HUES48 (cell line): ENCODE results near the gene ABCA7.

Experiments used
- H3K27ac ChIP-seq: one replicate; pipeline ENCODE4 v1.7.0; 2013; ENCODE audit warnings: low read depth, low read length, inconsistent platforms
- H3K27me3 ChIP-seq: 2 replicates; pipeline ENCODE4 v1.6.1; 2013; ENCODE audit warnings: mild to moderate bottlenecking, low read length; ENCODE audit not compliant: control insufficient read depth, insufficient read depth
- H3K36me3 ChIP-seq: 2 replicates; pipeline ENCODE4 v1.6.1; 2013; ENCODE audit warnings: low read length; ENCODE audit not compliant: control insufficient read depth, insufficient read depth
- H3K4me1 ChIP-seq: 2 replicates; pipeline ENCODE4 v1.6.1; 2013; ENCODE audit warnings: mild to moderate bottlenecking, low read length; ENCODE audit not compliant: control insufficient read depth, insufficient read depth
- H3K4me3 ChIP-seq: 2 replicates; pipeline ENCODE4 v1.5.1; 2013; ENCODE audit warnings: mild to moderate bottlenecking, low read depth, low read length
- H3K9ac ChIP-seq: 2 replicates; pipeline ENCODE4 v1.6.1; 2013; ENCODE audit warnings: mild to moderate bottlenecking, low read depth, low read length, moderate library complexity
- H3K9me3 ChIP-seq: 2 replicates; pipeline ENCODE4 v1.6.1; 2013; ENCODE audit warnings: low read length; ENCODE audit not compliant: control insufficient read depth, insufficient read depth

ABCA7 gene

GRCh38 chr19:1032264-1032867 is 7.5 kb upstream of the ABCA7 start:
- Histone ChIP-seq H3K4me3 (no peak overlapping the region), H3K9ac (no peak overlapping the region), H3K9me3 (no peaks in the 10 kb centered on the region), H3K36me3 (peaks cover 59% of the 10 kb centered on the region), H3K4me1 (no peaks in the 10 kb centered on the region), H3K27me3 (no peaks in the 10 kb centered on the region), H3K27ac (no peak overlapping the region)

GRCh38 chr19:1035998-1036621 is 3.8 kb upstream of the ABCA7 start:
- H3K27me3 ChIP-seq, result no peaks in the 10 kb centered on the region
- H3K4me3 ChIP-seq, result no peak overlapping the region
- no peaks in the 10 kb centered on the region for H3K9me3 ChIP-seq
- peaks cover 57% of the 10 kb centered on the region for H3K36me3 ChIP-seq
- no peak overlapping the region for H3K9ac ChIP-seq
- H3K4me1 ChIP-seq, result 0 out of 2 replicates have a peak, but pooled peaks cover 6% of the 10 kb centered on the region
- no peak overlapping the region for H3K27ac ChIP-seq

DNA sequence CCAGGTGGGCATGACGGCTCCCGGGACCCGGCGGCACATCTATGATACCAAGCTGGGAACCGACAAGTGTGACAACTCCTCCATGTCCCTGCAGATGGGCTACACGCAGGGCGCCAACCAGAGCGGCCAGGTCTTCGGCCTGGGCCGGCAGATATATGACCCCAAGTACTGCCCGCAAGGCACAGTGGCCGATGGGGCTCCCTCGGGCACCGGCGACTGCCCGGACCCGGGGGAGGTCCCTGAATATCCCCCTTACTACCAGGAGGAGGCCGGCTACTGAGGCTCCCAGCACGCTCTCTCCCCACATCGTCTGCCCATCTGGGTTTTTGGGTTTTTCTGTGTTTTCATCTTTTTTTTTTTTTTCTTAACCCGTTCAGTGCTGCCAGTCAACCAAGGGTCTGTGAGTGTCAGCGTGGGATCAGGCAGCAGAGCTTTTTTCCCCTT is 2.3 kb upstream of the ABCA7 start:
- no peaks in the 10 kb centered on the region for H3K27me3 ChIP-seq
- 0 out of 2 replicates have a peak, but pooled peaks cover 6% of the 10 kb centered on the region for H3K4me1 ChIP-seq
- no peaks in the 10 kb centered on the region for H3K9me3 ChIP-seq
- no peak overlapping the region for H3K4me3 ChIP-seq
- no peak overlapping the region for H3K9ac ChIP-seq
- H3K36me3 ChIP-seq, result peaks cover 44% of the 10 kb centered on the region
- H3K27ac ChIP-seq, result no peak overlapping the region

- 0 out of 2 replicates have a peak, but pooled peaks cover 6% of the 10 kb centered on the region for H3K4me1 ChIP-seq
- H3K27ac ChIP-seq, result peak overlapping the region; percentile 72
- no peaks in the 10 kb centered on the region for H3K27me3 ChIP-seq
- peak overlapping the region; percentile 5; the same call in 1 of the 2 replicates for H3K9ac ChIP-seq
- no peaks in the 10 kb centered on the region for H3K9me3 ChIP-seq
- peaks cover 36% of the 10 kb centered on the region for H3K36me3 ChIP-seq
- peak overlapping the region; percentile 34; the same call in 1 of the 2 replicates for H3K4me3 ChIP-seq
Measured at GRCh38 chr19:1038978-1039645, 795 bp upstream of the ABCA7 start.

DNA sequence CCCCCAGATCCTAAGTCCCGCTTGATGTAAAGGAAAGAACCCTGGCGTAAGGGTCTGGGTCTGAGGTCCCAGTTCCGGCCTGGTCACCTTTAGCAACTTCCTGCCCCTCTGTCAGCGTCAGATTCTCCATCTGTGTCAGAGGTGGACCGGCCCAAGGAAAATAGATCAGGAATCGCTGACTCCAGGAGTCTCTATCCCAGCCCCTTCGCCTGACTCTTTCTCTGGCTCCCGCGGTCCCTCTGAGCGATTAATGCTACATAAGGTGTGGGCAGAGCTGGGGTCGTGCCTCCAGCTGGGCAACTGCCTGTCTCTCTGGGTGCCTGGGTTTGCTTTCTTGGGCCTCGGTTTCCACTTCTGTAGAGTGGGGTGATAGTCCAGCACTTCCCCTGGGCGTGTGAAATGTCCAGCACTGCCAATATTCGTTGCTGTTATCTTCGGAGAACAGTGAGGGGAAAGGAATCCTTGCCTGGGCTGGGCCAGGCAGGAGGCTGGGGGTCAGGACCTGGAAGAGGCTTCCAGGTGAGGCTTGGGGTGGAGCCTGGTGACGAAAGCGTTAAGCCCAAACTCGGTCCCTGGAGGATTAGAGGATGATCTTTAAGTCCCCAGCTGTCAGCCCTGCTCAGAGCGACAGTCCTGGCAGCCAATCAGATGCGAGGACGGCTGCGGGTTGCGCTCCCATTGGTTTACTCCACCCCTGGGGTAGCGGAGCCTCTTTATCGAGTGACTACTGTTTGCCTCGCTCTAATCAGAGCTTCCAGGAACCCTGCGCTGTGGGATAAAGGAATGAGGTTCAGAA is 767 bp downstream of the ABCA7 start:
- Histone ChIP-seq H3K27ac (peak overlapping the region; percentile 69), H3K4me1 (0 out of 2 replicates have a peak, but pooled peaks cover 6% of the 10 kb centered on the region), H3K27me3 (no peaks in the 10 kb centered on the region), H3K4me3 (peak overlapping the region; percentile 74), H3K9ac (peak overlapping the region; percentile 48), H3K9me3 (no peaks in the 10 kb centered on the region), H3K36me3 (peaks cover 30% of the 10 kb centered on the region)

DNA sequence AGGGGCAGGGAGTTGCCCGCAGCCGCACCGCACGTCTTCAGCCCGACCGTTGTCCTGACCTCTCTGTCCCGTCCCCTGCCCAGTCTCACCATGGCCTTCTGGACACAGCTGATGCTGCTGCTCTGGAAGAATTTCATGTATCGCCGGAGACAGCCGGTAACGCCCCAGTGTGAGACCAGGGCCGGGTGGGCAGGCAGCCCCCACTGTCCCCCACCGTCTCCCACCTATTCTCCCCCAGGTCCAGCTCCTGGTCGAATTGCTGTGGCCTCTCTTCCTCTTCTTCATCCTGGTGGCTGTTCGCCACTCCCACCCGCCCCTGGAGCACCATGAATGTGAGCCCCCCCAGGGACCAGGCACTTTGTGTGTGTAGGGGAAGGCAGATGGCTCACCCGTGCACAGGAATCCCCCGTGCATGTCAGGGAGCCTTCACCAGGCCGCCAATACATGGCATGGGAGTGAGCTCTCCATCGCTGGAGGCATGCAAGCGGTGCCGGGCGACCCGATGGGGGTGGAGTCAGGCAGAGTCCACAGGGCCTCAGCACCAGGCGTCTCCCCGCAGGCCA is 1.4 kb downstream of the ABCA7 start:
- Histone ChIP-seq H3K9ac (no peak overlapping the region), H3K9me3 (no peaks in the 10 kb centered on the region), H3K27ac (no peak overlapping the region)

GRCh38 chr19:1041835-1042685 is 2.2 kb downstream of the ABCA7 start:
- H3K27me3 ChIP-seq, result no peaks in the 10 kb centered on the region
- H3K36me3 ChIP-seq, result peaks cover 18% of the 10 kb centered on the region
- no peak overlapping the region for H3K9ac ChIP-seq
- no peak overlapping the region for H3K4me3 ChIP-seq
- H3K9me3 ChIP-seq, result no peaks in the 10 kb centered on the region
- H3K4me1 ChIP-seq, result 0 out of 2 replicates have a peak, but pooled peaks cover 6% of the 10 kb centered on the region
- no peak overlapping the region for H3K27ac ChIP-seq

More for the DNA sequence above, 1.4 kb downstream of the ABCA7 start:
- Histone ChIP-seq H3K36me3 (peaks cover 23% of the 10 kb centered on the region), H3K4me3 (peak overlapping the region; percentile 74; the same call in 1 of the 2 replicates), H3K27me3 (no peaks in the 10 kb centered on the region), H3K4me1 (0 out of 2 replicates have a peak, but pooled peaks cover 6% of the 10 kb centered on the region)

DNA sequence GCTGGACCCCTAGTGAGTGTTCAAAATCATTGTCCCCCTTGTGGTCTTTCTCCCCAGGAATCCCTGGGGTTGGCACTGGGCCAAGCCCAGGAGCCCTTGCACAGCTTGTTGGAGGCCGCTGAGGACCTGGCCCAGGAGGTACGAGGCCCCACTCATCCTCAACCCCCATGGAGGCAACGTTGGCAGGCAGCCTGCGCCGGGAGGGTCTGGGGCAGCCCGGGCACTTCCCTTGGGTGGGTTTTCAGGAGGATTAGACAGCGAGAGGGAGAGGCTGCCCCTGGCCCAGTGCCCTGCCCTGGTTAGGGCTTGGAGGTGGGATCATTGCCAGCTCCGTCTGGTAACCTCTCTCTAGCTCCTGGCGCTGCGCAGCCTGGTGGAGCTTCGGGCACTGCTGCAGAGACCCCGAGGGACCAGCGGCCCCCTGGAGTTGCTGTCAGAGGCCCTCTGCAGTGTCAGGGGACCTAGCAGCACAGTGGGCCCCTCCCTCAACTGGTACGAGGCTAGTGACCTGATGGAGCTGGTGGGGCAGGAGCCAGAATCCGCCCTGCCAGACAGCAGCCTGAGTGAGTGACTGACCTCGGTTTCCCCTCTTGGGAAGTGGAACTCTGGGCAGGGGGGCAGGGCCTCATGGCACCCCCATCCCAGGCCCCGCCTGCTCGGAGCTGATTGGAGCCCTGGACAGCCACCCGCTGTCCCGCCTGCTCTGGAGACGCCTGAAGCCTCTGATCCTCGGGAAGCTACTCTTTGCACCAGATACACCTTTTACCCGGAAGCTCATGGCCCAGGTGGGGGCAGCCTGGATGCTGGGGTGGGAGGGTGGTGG is 3.0 kb downstream of the ABCA7 start:
- H3K4me3 ChIP-seq, result no peak overlapping the region
- H3K27me3 ChIP-seq, result no peaks in the 10 kb centered on the region
- H3K36me3 ChIP-seq, result peaks cover 11% of the 10 kb centered on the region
- H3K9ac ChIP-seq, result no peak overlapping the region
- H3K27ac ChIP-seq, result no peak overlapping the region
- H3K4me1 ChIP-seq, result 0 out of 2 replicates have a peak, but pooled peaks cover 6% of the 10 kb centered on the region
- H3K9me3 ChIP-seq, result no peaks in the 10 kb centered on the region

DNA sequence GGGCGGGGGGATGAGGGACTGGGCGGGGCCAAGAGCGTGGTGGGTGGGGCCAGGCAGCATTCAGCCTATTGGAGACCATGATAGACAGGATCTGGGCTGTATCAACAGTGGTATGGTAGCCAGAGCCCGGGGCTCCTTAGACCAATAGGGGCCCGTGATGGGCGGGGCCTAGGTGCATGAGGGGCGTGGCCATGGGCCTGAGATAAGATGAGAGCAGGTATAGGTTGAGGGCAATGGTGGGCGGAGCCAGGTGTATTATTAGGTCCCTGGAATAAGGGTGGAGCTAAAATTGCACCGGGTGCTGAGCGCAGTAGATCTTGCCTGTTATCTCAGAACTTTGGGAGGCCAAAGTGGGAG is 5.3 kb downstream of the ABCA7 start:
- no peak overlapping the region for H3K9ac ChIP-seq
- H3K4me1 ChIP-seq, result 0 out of 2 replicates have a peak, but pooled peaks cover 3% of the 10 kb centered on the region
- no peaks in the 10 kb centered on the region for H3K36me3 ChIP-seq
- no peaks in the 10 kb centered on the region for H3K9me3 ChIP-seq
- no peak overlapping the region for H3K27ac ChIP-seq
- H3K27me3 ChIP-seq, result no peaks in the 10 kb centered on the region
- no peak overlapping the region for H3K4me3 ChIP-seq
